ENCODE results near the gene LIMS3.
"Not testable (repeated sequence)": the region's sequence is repeated elsewhere in the genome, so short reads cannot be mapped to it uniquely, and the experiment has no call there.

- TF ChIP-seq CTCF (IDR thresholded peaks at IDR 0.05); POLR2A (IDR thresholded peaks at IDR 0.05); POLR2AphosphoS5 (IDR thresholded peaks at IDR 0.05; ENCODE audit: insufficient read depth in 1 of 2, low read depth in 1 of 2): not testable (repeated sequence)
Measured at GRCh38 chr2:109894141-109894540, 4.3 kb upstream of the LIMS3 start.

All from vagina (tissue), 2 donors.